Subcutaneous abdominal adipose tissue (tissue), 5 donors: ENCODE measurements around the gene TMEM183A.
A peak's percentile ranks its signal among the peaks of the same experiment; 100 is the strongest.
"Not testable (repeated sequence)": the region's sequence is repeated elsewhere in the genome, so short reads cannot be mapped to it uniquely, and the experiment has no call there.

Source experiments
- H3K27ac ChIP-seq: one replicate; pipeline ENCODE4 v1.7.0; 2013; ENCODE audit warnings: low read depth, mild to moderate bottlenecking, inconsistent platforms, low read length, moderate library complexity
- H3K27me3 ChIP-seq, 5 donors: one replicate each; pipeline ENCODE4 v1.7.0; 2013; ENCODE audit warnings: low read length in 5 of 5, inconsistent platforms in 1 of 5; ENCODE audit not compliant: control insufficient read depth in 5 of 5, insufficient read depth in 4 of 5
- H3K36me3 ChIP-seq, 5 donors: one replicate each; pipeline ENCODE4 v1.7.0; 2013; ENCODE audit warnings: low read length in 5 of 5; ENCODE audit not compliant: control insufficient read depth in 5 of 5, insufficient read depth in 5 of 5
- H3K4me1 ChIP-seq, 5 donors: one replicate each; pipeline ENCODE4 v1.7.0; 2013; ENCODE audit warnings: low read length in 5 of 5, mild to moderate bottlenecking in 3 of 5, moderate library complexity in 1 of 5; ENCODE audit not compliant: control insufficient read depth in 5 of 5, insufficient read depth in 5 of 5
- H3K4me3 ChIP-seq, 5 donors: one replicate each; pipeline ENCODE4 v1.7.0; 2013; ENCODE audit warnings: low read length in 5 of 5, low read depth in 1 of 5
- H3K9ac ChIP-seq, 5 donors: one replicate each; pipeline ENCODE4 v1.7.0; 2013; ENCODE audit warnings: low read length in 5 of 5, mild to moderate bottlenecking in 4 of 5, moderate library complexity in 3 of 5
- H3K9me3 ChIP-seq, 5 donors: one replicate each; pipeline ENCODE4 v1.7.0; 2013; ENCODE audit warnings: low read length in 5 of 5; ENCODE audit not compliant: control insufficient read depth in 5 of 5
- donor health status: healthy.
- donor health status: healthy.
- donor health status: healthy.
- donor health status: healthy.
- donor health status: healthy.

The TMEM183A gene

DNA sequence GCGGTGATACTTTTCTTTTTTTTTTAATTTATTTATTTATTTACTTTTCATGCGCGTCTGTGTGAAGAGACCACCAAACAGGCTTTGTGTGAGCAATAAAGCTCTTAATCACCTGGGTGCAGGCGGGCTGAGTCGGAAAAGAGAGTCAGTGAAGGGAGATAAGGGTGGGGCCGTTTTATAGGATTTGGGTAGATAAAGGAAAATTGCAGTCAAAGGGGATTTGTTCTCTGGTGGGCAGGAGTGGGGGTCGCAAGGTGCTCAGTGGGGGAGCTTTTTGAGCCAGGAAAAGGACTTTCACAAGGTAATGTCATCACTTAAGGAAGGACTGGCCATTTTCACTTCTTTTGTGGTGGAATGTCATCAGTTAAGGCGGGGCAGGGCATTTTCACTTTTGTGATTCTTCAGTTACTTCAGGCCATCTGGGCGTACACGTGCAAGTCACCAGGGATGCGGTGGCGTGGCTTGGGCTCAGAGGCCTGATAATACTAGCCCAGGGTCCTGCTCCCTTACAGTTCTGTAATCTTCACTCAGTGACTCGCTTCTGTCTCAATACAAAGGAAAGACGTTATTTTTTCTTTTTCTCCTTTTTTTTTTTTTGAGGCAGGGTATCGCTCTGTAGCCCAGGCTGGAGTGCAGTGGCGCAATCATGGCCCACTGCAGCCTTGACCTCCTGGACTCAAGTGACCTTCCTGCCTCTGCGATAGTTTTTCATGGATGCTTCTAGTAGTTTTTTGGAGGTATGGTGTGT, 1.6 kb upstream of the TMEM183A start:
- H3K9me3 ChIP-seq, H3K9ac ChIP-seq, H3K27ac ChIP-seq, H3K27me3 ChIP-seq: not testable (repeated sequence)
- peaks cover 3 to 17% (median 7%) of the 10 kb centered on the region in 5 donors for H3K36me3 ChIP-seq
- peaks cover 2 to 22% (median 19%) of the 10 kb centered on the region in 5 donors for H3K4me1 ChIP-seq
- H3K4me3 ChIP-seq = peak overlapping the region in 4 of 5 donors; percentile 71 to 99 (median 92)

DNA sequence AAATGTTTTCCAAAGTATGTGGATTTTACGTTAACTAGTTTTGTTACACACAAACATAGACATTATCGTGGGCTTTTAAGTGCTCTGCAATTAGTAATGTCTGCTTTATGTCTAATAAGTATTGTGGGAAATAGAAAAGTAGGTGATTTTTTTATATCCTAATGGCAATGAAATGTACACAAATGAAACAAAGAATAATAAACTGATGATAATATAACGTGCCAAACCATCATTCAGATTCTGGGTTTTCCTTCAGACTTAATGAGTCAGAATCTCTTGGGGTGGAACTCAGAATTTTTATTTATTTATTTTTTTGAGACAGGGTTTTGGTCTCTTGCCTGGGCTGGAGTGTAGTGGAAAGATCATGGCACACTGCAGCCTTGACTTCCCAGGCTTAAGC, 2.0 kb downstream of the TMEM183A start:
- Histone ChIP-seq H3K36me3 (peaks cover 13 to 41% (median 25%) of the 10 kb centered on the region in 5 donors), H3K9ac (peak overlapping the region in 3 of 5 donors; percentile 13 to 30 (median 27)), H3K27me3 (no peaks in the 10 kb centered on the region), H3K9me3 (no peaks in the 10 kb centered on the region), H3K4me1 (peaks cover 2 to 22% (median 19%) of the 10 kb centered on the region in 5 donors), H3K4me3 (no peak overlapping the region), H3K27ac (no peak overlapping the region)

DNA sequence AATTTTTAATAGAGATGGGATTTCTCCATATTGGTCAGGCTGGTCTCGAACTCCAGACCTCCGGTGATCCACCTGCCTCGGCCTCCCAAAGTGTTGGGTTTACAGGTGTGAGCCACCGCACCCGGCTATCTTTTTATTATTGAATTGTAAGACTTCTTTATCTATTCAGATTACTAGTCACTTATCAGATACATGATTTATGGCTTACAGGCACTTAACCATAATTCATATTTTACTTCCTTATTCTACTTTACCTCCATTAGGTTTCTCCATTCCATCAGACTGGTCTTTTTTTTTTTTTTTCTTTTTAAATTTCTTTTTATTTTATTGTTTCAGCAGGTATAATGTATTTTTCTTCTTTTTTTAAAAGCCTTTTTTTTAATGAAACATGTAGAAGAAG, 4.4 kb downstream of the TMEM183A start:
- Histone ChIP-seq H3K27ac (no peak overlapping the region), H3K4me3 (no peak overlapping the region), H3K27me3 (no peaks in the 10 kb centered on the region), H3K9me3 (no peaks in the 10 kb centered on the region), H3K9ac (no peak overlapping the region), H3K36me3 (peaks cover 29 to 65% (median 49%) of the 10 kb centered on the region in 5 donors), H3K4me1 (peaks cover 2 to 15% (median 14%) of the 10 kb centered on the region in 5 donors)

DNA sequence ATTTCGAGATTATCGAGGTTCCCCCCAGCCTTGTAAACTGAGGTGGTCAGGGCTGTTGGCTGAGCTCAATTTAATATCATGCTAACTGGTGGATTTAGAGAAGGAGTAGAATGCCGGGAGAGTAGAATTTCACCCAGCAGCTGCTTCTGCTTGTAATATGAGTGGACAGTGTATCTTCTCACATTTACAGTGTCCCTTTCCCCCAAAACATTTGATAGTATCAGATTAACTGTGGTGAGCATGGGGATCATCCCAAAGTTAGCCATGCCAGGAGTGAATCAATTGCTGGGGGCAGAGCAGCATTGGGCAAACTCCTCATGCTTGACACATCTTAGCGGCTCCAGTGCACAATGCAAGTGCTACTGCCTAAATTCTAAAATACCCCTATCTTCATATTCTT, 9.9 kb downstream of the TMEM183A start:
- Histone ChIP-seq H3K4me3 (no peak overlapping the region), H3K9me3 (no peaks in the 10 kb centered on the region), H3K4me1 (no peaks in the 10 kb centered on the region), H3K27me3 (no peaks in the 10 kb centered on the region), H3K36me3 (peaks cover 57 to 92% (median 88%) of the 10 kb centered on the region in 5 donors), H3K9ac (peak overlapping the region in 1 of 5 donors; percentile 25), H3K27ac (no peak overlapping the region)

DNA sequence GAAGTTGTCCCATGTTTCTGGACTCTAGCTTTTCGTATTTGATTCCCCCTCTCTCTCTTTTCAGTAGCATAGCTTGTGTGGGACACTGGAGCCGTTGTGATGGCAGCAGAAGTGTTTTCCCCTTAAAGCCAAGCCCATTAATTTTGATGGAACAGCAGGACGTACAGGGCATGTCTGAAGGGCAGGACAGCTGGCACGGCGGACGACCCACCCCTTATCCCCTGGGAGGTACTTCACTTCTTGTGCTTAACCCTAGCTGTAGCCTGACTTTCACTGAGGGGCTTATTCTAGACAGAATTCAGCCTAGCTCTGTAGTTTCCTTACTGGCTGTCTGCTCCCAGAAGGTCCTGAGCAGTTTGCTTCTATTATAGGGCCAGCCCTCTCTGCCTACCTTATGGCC, 10.5 kb downstream of the TMEM183A start:
- H3K27me3 ChIP-seq = no peaks in the 10 kb centered on the region
- H3K9ac ChIP-seq = peak overlapping the region in 1 of 5 donors; percentile 25
- H3K9me3 ChIP-seq = no peaks in the 10 kb centered on the region
- H3K4me1 ChIP-seq = no peaks in the 10 kb centered on the region
- no peak overlapping the region for H3K27ac ChIP-seq
- peaks cover 57 to 95% (median 90%) of the 10 kb centered on the region in 5 donors for H3K36me3 ChIP-seq
- no peak overlapping the region for H3K4me3 ChIP-seq

DNA sequence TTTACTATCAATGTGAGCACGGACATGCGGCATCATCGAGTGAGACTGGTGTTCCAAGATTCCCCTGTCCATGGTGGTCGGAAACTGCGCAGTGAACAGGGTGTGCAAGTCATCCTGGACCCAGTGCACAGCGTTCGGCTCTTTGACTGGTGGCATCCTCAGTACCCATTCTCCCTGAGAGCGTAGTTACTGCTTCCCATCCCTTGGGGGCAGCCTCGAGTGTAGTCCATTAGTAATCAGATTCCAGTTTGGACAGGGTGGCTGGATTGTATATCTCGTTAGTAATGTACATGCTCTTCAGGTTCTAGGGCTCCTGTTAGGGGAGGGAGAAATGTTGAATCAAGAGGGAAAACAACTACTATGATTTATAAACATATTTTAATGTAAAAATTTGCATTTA, 15.7 kb downstream of the TMEM183A start:
- not testable (repeated sequence) for H3K4me3 ChIP-seq, H3K27ac ChIP-seq
- peaks cover 43 to 63% (median 57%) of the 10 kb centered on the region in 5 donors for H3K36me3 ChIP-seq

DNA sequence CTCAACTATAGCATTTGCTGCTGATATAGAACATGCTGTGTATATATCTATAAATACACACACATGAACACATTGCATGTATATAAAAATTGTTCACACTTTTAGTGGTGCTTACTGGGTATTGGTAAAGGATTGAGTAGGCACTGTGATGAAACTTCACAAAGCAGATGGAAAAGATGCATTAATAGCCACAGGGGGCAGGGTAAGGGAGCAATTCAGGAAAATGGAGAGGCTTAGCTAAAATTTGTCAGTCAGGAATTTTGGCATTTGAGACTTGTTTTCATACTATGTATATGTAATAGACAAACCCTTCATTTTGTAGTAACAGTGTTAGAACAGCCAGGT, 18.5 kb downstream of the TMEM183A start:
- no peak overlapping the region for H3K9ac ChIP-seq
- H3K27ac ChIP-seq = no peak overlapping the region
- peaks cover 0 to 11% (median 8%) of the 10 kb centered on the region in 5 donors for H3K27me3 ChIP-seq
- H3K4me3 ChIP-seq = peak overlapping the region; percentile 50 to 79 (median 70)
- H3K36me3 ChIP-seq = peaks cover 21 to 37% (median 33%) of the 10 kb centered on the region in 5 donors
- H3K4me1 ChIP-seq = peaks cover 0 to 12% (median 10%) of the 10 kb centered on the region in 5 donors
- no peaks in the 10 kb centered on the region for H3K9me3 ChIP-seq

More for the DNA sequence above, 15.7 kb downstream of the TMEM183A start:
- not testable (repeated sequence) for H3K9me3 ChIP-seq, H3K9ac ChIP-seq, H3K27me3 ChIP-seq
- peaks cover 0 to 12% (median 10%) of the 10 kb centered on the region in 5 donors for H3K4me1 ChIP-seq

DNA sequence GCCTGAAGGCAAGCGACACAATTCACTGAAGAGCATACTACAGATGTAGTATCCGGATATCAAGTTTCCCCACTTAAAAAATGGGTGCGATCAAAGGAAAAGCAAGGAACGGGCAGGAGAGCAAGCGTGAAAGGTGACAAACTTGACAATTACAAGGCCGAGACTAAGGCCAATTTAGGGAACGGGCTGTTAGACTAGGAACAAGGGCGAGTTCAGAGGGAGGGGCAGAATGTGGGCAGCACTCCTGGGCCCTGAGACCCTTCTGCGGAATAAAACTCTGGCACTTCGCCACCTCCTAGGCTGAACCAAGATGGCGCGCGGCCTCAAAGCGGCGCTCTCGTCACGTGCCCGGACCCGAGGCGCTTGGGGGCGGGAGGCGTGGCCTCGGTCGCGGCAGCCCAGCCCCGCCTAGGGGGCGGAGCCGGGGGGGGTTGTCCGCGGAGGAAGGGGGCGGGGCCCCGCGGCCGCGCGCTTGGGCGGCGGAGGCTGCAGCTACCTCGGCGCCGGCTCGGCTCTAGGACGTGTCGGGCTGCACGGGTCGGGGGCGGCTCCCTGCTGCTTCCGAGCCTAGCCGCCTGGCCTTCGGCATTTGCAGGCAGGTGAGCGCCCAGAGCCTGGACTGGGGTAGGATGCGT, 19.0 kb downstream of the TMEM183A start, which contains the start of gene PPFIA4:
PPFIA4 (plus strand) TSS at position 461 of the 635 bp plus-strand sequence. CDS start 12,518 bp downstream, outside the sequence.
- Histone ChIP-seq H3K27ac (no peak within 1 kb of the TSS), H3K9me3 (no peaks in the 10 kb centered on the region), H3K9ac (peak within 1 kb of the TSS in 3 of 5 donors; percentile 8 to 69 (median 62)), H3K36me3 (peaks cover 16 to 32% (median 28%) of the 10 kb centered on the region in 5 donors), H3K4me1 (peaks cover 0 to 12% (median 10%) of the 10 kb centered on the region in 5 donors), H3K27me3 (peaks cover under 1 to 11% (median 8%) of the 10 kb centered on the region in 5 donors), H3K4me3 (peak within 1 kb of the TSS; percentile 50 to 79 (median 70))

DNA sequence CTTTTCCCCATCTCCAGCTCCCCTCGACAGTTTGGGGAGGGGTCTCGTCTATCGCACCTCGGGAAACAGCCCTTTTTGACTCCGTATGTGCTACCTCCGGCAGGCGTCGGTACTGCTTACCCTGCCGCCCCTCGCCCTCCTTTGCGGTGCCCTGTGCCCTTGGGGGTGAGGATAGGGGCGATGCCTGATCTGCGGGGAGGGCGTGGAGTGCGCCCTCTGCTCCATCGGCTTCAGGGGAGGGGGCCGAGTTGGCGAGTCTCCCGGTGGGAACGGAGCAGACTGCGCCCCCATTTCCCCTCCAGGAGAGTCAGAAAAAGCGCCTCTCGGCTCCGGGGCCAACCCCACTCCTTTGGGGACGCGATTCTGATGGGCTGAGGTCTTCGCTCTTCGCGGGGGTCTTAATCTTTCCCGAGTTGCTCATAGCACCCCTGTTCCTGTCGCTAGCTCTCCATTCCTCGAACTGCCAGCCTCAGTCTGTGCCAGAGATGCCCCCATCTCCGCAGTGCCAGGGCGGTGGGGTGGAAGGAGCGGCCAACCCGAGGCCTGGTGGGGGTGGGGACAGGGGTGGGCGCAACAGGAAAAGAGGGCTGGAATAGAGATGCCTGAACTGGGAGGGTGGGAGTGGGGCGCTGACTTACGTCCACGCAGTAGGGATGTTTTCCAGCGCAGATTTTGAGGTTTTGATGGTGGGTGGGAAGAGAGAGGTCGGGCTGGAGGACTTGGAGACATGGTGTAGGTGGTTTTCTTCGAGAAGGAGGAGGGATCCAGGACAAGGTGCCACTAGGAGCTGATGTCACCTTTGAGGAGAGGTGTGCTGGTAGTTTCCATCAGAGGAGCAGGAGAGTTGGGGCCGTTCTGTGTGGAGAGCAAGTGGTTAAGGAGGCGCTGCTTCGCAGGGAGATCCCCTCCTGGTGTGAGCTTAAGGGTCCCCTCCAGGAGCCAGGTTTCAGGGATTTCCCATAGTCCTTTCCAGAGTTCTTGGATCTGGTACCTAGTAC, 19.8 kb downstream of the TMEM183A start:
- Histone ChIP-seq H3K4me3 (peak overlapping the region; percentile 50 to 70 (median 70)), H3K4me1 (peaks cover 0 to 12% (median 10%) of the 10 kb centered on the region in 5 donors), H3K27me3 (peaks cover 3 to 11% (median 8%) of the 10 kb centered on the region in 5 donors), H3K36me3 (peaks cover 9 to 24% (median 20%) of the 10 kb centered on the region in 5 donors), H3K27ac (no peak overlapping the region), H3K9me3 (no peaks in the 10 kb centered on the region), H3K9ac (peak overlapping the region in 3 of 5 donors; percentile 8 to 69 (median 62))
